ENCODE data around the gene TNFRSF1B.

TNFRSF1B gene

DNA sequence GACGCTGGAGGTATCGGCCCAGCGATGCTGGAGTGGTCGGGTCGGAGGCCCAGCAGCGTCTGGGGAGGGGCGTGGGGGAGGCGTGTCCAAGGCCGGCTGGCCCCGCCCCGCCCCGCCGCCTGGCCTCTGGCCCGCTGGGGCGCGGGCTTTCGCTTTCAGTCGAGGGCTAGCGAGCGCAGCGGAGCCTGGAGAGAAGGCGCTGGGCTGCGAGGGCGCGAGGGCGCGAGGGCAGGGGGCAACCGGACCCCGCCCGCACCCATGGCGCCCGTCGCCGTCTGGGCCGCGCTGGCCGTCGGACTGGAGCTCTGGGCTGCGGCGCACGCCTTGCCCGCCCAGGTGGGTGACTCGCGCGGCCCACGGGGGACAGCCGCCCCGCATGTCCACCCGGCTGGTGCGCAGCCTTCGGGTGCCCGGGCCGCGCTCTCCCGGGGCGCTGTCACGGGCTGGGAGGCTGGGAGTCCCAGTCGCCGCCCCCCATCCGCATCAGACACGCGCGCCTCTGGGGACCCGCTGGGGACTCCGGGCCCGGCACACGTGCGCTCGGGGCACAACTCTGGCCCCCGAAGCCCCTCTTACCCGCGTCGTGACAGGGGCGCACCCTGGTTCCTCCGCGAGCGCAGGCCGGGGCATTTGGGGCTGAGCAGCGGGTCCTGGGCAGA lies at the start of gene TNFRSF1B:
TSS of gene TNFRSF1B (plus strand) at position 158 of the 659 bp plus-strand sequence. CDS start at position 259, 101 bp downstream.
- in situ Hi-C loops (cut with HindIII; ENCODE audit: low sequenced_read_pairs), result no loop called here

DNA sequence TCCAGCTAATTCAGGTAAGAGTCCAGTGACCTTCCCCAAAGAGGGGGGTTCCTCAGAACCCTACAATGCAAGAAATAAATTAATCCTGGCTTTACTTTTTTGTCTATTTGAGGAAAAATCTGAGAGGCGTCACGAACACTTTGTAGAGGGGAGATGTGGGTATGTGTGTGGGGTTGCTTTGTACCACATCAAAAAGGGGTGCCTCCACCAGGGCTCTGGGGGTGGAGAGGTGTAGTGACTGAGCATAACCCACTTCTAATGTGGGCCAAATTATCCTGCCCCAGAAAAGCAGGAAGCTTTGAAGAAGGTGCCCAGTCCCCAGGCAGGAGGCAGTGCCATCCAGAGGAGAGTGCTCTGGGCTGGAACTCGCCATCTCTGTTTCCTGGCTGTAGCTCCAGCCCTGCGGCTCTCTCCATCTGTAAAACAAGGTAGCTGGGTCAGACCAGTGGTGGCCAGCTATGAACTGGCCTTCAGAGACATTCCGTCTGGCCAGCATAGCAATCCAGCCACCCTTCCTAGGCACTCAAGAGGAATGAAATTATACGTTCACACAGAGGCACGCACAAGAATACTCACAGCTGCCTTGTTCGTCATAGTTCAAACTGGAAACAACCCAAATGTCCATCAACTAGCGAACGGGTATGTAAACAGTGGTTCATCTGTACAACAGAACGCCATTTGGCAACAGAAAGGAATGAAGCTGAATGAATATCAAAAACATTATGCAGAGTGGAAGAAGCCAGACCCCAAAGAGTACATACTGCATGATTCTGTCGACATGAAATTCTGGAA lies 45.4 kb upstream of the TNFRSF1B start:
- in situ Hi-C loops (cut with HindIII; ENCODE audit: low sequenced_read_pairs), result loop anchor here (25.0 kb wide), 1 partner anchor 516 kb away; the partner anchor contains the start of gene AADACL4

DNA sequence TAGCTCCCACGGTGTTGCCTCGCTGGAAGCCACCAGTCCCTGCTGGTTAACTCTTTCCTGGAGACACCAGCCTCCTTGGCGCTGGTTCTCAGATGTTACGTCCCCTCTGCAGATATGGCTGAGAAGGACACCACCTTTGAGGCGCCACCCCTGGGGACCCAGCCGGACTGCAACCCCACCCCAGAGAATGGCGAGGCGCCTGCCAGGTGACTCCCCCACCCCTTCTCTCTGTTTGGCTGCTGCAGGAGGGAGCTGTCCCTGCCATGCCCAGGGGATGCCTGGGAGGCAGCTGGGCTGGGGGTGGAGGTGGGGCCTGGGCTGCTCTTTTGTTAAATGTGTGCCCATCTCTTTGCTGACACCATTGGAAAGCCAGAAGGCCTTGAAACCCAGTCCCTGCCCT lies 43.6 kb upstream of the TNFRSF1B start:
- in situ Hi-C loops (cut with HindIII; ENCODE audit: low sequenced_read_pairs), result loop anchor here (25.0 kb wide), 1 partner anchor 514 kb away; the partner anchor contains the start of gene AADACL4

DNA sequence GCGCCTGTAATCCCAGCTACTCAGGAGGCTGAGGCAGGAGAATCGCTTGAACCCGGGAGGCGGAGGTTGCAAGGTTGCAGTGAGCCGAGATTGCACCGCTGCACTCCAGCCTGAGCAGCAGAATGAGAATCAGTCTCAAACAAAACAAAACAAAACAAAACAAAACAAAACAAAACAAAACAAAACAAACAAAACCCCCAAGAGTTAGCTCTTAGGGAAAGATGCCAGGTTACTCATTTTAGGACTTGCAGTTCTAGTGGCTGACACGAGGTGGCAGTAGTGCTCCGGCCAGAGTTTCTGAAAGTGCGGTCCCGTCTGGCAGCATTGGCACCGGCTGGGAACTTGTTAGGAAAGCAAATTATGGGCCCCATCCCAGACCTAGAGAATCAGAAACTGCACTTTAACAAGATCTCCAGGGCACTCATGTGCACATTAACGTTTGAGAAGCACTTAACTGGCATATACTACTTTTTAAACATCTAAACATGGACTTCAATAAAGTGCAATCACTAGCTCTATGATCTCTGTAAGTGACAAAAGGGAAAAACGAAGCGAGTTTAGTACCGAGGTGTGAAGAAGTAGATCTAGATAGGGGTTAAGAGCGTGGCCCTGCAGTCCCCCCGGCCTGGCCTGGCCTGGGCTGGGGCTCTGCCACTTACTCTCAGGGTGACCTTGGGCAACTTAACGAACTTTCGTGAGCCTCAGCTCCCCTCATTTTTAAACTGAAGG lies 41.9 kb upstream of the TNFRSF1B start:
- in situ Hi-C loops (cut with HindIII; ENCODE audit: low sequenced_read_pairs), result loop anchor here (5.0 to 25.0 kb wide), 3 partner anchors 52 to 512 kb away; partner anchors contain the start of genes AADACL4 and VPS13D

DNA sequence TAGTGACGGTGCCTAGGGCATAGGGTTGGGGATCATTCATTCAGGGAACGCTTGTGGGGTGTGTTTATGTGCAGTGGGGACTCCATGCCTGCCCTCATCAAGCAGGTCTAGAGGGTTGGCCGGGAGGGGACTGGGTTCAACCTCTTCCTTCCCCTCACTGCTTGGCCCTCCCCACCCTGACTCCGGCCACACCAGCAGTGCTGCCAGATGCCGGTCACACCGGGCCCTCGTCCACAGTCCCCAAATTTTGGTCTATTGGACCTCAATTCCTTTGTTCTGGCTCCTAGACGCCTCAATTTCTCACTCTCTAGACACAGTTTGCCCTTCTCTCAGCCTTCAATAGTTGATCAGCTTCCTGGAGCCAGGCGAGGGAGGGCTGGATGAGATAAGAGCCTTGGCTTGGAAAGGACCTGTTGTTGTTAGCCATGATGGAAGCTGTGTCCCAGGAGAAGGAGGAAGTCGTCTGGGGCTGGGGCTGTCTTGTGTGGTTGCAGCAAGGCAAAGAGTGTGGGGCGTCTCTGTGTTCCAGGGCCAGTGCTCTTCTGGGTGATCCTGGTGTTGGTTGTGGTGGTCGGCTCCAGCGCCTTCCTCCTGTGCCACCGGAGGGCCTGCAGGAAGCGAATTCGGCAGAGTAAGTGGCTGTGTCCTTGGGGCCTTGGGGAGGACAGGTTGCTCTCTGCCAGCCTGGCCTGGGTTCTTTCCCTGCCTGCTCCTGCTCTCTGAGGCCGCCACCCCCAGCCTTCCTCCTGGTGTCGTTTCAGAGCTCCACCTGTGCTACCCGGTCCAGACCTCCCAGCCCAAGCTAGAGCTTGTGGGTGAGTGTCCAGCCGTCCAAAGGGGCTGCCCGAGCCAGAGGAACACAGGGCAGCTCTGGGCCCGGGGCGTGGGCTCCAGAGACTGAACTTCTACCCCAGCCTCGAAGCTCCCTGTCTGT lies 41.1 kb upstream of the TNFRSF1B start:
- in situ Hi-C loops (cut with HindIII; ENCODE audit: low sequenced_read_pairs), result loop anchor here (5.0 kb wide), 2 partner anchors 52 to 107 kb away; partner anchors contain the start of gene VPS13D

DNA sequence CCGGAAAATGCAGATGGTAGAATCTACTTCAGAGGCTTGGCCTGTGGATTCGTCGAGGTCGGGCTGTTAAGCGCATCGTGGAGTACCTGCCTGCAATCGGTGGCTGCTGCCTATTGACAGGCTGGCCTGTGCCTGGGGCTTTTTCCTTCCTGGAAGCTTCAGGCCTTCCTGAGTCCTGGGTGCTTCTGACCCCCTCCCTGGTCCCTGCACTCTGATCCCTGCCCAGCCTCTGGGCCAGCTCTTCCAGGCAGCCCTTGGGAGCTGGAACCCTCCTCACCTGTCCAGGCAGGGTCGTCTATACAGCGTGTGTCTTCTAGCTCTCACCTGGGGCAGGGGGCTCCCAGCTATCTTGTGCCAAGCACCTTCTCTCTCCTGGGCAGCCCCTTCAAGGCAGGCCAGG lies 40.0 kb upstream of the TNFRSF1B start:
- in situ Hi-C loops (cut with HindIII; ENCODE audit: low sequenced_read_pairs), result loop anchor here (5.0 kb wide), 2 partner anchors 51 to 106 kb away; partner anchors contain the start of gene VPS13D

DNA sequence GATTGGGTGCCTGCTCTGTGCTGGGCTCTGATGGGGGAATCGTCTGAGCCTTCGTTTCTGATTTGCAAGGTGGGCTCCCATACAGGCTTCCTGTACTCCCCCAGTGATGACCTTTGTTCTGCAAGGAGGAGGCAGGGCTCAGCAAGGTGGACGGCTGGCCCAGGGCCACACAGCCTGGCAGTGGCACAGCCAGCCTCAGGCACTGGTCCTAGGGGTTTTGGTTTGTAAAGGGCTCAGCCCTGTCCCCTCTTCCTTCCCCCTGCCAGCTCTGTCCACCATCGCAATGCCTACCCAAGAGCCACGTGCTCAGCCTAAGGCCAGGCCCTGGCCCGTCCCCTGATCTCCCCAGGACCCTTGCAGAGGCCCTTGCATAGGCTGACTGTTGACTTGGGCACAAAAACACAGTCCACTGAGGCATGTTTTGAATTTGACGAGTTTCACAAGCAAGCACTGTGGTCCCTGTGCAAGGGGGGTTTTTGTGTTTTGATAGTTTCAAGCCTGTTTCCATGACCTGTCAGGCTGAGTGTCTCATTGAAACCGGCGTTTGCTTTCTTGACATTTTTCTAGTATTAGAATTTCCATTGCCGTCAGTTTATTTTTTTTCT lies 39.5 kb upstream of the TNFRSF1B start:
- in situ Hi-C loops (cut with HindIII; ENCODE audit: low sequenced_read_pairs), result loop anchor here (5.0 kb wide), 2 partner anchors 50 to 105 kb away; partner anchors contain the start of gene VPS13D

DNA sequence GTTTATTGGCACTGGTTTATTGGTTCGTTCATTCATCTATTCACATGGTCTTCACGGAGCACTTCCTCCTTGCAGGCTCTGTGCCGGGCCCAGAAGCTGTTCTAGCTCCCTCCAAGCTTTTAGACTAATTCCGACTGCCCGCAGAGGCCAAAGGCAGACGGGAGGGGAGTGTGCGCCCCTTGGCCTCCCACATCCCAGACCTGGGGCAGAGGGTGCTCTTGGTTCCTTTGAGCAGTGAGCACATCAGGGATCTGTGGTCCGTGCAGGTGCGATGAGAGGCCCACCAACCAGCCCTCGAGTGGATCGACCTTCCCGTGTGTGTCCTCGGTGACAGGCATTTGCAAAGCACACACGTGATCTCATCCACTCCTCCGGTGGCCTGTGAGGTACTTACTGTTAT lies 38.7 kb upstream of the TNFRSF1B start:
- in situ Hi-C loops (cut with HindIII; ENCODE audit: low sequenced_read_pairs), result loop anchor here (5.0 kb wide), 2 partner anchors 49 to 104 kb away; partner anchors contain the start of gene VPS13D

DNA sequence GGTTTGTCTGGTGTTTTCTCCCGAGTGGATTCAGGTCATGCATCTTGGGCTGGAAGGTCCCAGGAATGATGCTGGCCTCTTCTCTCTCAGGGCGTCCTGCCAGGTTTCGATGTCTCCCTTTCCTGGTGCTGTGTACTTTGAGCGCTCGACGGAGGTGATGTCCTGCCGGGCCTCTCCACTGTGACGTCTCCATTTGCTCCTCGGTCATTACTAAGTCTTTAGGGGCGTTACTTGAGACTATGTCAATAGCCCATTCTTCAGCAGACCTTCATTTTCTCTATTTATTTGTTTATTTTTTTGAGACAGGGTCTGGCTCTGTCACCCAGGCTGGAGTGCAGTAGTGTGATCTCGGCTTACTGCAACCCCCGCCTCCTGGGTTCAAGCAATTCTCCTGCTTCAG lies 37.2 kb upstream of the TNFRSF1B start:
- in situ Hi-C loops (cut with HindIII; ENCODE audit: low sequenced_read_pairs), result loop anchor here (5.0 kb wide), 2 partner anchors 48 to 103 kb away; partner anchors contain the start of gene VPS13D

DNA sequence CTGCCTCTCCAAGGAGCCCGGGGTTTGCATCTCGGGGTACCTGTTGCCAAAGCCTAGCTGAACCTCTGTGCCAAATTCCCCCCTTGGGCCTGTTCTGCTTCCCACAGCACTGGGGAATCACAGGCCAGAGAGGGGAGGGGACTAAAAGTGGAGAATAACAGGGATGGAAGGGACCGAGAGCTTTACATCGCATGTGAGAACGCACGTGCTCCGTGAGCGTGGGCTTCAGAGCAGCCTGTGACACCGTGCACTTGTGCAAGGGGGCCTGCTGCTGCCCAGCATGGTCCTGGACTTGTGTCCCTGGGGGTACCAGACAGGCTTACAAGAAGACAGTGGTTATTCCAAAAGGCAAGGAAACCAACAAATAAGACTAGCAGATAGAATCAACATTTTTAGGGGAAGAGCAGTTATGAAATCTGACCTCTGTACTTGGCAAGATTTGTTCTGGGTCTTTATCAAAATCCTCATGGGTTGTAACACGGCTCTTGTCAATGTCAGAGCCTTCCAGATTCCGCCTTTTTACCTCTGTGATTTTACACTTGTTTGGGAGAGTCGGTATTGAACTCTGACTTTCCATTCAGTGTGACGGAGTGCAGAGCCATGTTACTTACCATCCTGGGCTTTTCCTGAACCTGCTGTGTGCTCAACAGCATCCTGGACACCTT lies 36.2 kb upstream of the TNFRSF1B start:
- in situ Hi-C loops (cut with HindIII; ENCODE audit: low sequenced_read_pairs), result no loop called here

DNA sequence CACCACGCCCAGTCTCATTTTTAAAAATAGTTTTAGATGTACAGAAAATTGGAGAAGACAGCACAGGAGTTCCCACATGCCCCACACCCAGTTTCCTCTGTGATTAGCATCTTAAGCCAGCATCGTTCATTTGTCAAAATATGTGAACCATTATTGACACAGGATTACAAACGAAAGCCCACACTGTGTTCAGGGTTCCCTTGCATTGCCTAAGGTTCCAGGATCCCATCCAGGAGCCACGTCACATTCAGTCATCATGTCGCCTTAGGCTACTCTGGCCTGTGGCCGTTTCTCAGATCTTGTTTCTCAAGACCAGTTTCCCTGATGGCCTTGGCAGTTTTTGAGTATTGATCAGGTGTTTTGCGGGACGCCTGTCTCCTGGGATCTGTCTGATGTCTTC lies 34.7 kb upstream of the TNFRSF1B start:
- in situ Hi-C loops (cut with HindIII; ENCODE audit: low sequenced_read_pairs), result no loop called here

DNA sequence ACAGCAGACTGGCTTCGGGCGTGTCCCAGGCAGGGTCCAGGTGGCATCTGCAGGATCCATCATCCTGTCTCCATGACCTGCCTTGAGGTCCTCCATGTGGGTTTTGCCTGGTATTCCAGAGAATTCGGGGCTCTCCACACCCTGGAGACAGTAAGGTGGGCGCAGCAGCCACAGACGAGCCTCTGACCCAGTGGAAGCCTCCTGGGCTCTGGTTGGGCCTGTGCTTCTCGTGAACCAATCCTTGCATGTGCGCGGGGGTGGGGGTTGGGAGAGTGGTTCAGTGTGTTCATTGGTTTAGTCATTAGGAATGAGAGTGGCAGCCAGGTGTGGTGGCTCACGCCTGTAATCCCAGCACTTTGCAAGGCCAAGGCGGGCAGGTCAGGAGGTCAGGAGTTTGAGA lies 32.1 kb upstream of the TNFRSF1B start:
- in situ Hi-C loops (cut with HindIII; ENCODE audit: low sequenced_read_pairs), result no loop called here

DNA sequence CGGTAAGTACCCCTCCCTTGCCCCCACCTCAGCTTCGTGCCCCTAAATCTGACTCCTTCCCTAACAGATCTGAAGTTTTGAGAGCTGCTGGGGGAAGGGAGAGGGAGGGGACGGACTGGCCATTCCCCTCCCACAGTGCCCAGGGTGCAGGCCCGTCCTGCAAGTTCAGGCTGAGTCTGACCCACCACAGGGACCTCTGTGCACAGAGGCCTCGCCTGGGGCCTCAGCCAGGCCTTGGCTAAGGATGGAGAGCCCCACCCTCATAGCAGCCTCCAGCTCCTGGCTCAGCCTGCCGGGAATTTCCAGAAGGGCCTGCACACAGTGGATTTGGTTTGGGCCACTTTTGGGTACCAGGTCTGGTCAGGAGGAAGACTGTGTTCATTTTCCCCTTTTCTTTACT lies 31.2 kb upstream of the TNFRSF1B start:
- in situ Hi-C loops (cut with HindIII; ENCODE audit: low sequenced_read_pairs), result no loop called here

DNA sequence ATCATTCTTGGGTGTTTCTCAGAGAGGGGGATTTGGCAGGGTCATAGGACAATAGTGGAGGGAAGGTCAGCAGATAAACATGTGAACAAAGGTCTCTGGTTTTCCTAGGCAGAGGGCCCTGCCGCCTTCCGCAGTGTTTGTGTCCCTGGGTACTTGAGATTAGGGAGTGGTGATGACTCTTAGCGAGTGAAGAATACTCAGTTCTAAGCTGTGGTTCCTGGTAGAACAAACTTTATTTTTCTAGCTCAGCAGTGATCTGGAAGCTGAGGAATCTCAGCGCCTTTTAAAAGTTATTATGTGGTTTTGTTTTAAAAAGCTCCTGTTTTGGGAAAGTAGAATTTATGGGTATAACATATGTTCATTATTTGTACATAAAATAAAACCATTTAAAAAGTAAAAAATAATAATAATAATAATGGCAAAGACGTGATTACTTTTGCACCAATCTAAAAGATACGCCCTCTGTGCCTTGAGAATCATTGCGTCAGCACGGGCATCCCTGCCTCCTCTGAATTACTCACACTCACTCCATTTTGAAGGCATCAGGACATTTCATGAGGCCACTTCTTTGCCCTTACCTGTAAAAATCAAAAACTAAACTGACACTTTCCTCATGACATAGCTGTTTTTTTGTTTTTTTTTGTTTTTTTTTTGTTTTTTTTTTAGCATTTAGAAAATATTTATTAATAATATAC lies 29.7 kb upstream of the TNFRSF1B start:
- in situ Hi-C loops (cut with HindIII; ENCODE audit: low sequenced_read_pairs), result no loop called here

DNA sequence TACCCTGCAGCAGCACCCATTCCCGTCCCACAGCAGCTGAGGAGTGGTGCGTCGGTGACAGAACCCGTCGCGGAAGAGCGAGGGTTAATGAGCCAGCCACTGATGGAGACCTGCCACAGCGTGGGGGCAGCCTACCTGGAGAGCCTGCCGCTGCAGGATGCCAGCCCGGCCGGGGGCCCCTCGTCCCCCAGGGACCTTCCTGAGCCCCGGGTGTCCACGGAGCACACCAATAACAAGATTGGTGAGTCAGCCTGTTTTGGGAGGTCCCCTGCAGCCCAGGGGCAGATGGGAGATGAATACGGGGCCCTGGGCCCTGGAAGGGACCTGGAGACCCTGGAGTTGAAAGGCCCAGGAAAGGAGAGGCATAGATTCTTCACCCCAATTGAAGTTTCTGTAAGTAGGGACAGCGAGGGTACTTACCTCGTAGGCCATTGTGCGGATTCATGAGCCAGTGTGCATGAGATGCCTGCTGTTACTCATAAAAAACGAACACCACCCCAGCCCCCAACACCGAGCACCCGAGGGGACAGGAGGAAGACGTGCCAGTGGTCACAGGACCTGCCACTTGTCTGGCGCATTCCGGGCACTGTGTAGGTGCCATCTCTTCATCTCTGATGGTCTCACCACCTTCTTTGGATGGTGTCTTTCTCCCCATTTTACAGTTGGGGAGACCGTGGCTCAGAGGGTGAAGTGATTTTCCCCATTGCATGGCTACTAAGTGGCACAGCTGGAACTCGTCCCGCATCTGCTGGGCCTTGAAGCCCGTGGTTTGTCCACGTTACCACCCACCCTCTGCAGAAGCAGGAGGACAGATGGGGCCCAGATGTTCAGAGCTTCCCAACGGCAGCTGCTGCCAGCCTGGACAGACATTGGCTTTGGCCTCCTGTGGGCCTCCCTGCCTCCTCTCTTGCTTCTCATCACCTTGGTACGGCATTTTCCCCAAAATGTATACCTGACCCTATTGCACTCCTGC lies 28.3 kb upstream of the TNFRSF1B start:
- in situ Hi-C loops (cut with HindIII; ENCODE audit: low sequenced_read_pairs), result no loop called here

DNA sequence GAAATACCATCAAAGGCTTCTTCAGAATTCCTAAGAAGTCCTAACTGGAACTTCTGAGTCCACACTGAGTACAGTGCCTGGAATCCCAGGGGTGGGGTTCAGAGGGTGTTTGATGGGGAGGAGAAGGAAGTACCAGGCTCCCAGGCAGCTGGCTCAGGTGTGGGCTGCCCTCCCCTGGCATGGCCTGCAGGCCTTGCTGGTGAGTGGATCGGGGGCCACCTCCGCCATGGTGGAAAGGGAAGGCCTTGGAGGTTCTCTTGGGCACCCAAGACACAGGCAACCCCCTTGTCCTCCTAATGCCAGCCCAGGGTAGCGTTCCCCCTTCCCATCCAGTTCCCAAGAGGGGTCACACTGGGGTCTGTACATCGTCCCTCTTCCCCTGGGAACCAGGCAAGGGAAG lies 26.8 kb upstream of the TNFRSF1B start:
- in situ Hi-C loops (cut with HindIII; ENCODE audit: low sequenced_read_pairs), result no loop called here

DNA sequence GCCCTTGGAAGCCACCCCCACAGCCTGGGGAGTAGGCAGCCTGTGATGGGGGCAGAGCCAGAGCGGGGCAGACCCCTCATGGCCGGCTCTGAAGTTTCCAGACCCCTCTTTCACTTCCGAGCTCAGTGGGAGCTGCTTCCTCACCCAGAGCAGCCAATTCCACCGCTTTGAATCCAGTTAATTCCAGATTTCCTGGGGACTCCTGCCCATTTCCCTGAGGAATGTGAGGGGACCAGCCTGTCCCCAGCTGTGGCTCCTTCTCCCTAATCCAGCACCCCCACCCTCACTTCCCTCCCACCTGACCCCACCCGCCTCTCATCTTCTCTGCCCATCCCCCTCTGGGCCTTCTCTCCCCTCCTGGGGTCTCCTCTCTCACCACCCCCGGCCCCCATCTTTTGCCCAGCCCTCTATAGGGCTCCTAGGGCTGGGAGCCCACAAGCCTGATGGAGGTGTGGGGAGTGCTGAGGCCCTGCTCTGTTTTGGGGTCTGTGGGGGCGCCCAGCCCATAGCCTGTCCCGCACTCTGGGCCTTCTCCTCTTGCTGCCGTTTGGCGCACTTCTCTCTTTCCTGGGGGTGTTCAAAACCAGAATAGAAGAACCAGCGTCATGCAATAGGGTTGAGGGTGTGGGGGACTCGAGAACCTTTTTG lies 26.2 kb upstream of the TNFRSF1B start:
- in situ Hi-C loops (cut with HindIII; ENCODE audit: low sequenced_read_pairs), result no loop called here

Data from endothelial cell of hepatic sinusoid (primary cell).